ENCODE results near the gene GNAS. TPM values are rescaled to one million over a fixed set of nuclear protein-coding genes. Genes with fewer than 3 reads are reported as not detected.

GNAS gene
- total and polyA plus RNA-seq, 4 donors: 115 to 360 (median 277) TPM

GRCh38 chr20:58905236-58905635 is 52.7 kb downstream of the GNAS start:
- DNase-seq (ENCODE audit: low spot score): no peak
- H3K27ac ChIP-seq (ENCODE audit: low read depth in 1 of 2, low read length in 2 of 2): no peak overlapping the region
- H3K4me1 ChIP-seq (ENCODE audit: control insufficient read depth in 4 of 4, insufficient read depth in 4 of 4, low read length in 3 of 4): peaks cover 0 to 6% (median 3%) of the 10 kb centered on the region in 4 donors
- 95% methylated on average over 6 of the region's 6 CpGs for WGBS
- H3K27me3 ChIP-seq (ENCODE audit: control insufficient read depth in 4 of 4, insufficient read depth in 4 of 4, low read length in 3 of 4): no peaks in the 10 kb centered on the region
- H3K9ac ChIP-seq (ENCODE audit: low read depth in 1 of 2, low read length in 2 of 2): no peak overlapping the region
- no peak overlapping the region for H3K4me3 ChIP-seq (ENCODE audit: low read depth in 1 of 3, low read length in 3 of 3)
- no peaks in the 10 kb centered on the region for H3K9me3 ChIP-seq (ENCODE audit: control insufficient read depth in 4 of 4, low read length in 3 of 4)
- no peak for TF ChIP-seq EGR1 (IDR thresholded peaks at IDR 0.05; ENCODE audit: low read depth in 2 of 2)
- no peak for TF ChIP-seq HNF4A (conservative IDR thresholded peaks at IDR 0.05)
- TF ChIP-seq YY1 (IDR thresholded peaks at IDR 0.05): no peak
- no peak for TF ChIP-seq TAF1 (conservative IDR thresholded peaks at IDR 0.05)
- TF ChIP-seq NR2F2 (IDR thresholded peaks at IDR 0.05): no peak
- no peak for TF ChIP-seq RXRA (IDR thresholded peaks at IDR 0.05)
- peaks cover 13 to 54% (median 47%) of the 10 kb centered on the region in 4 donors for H3K36me3 ChIP-seq (ENCODE audit: control insufficient read depth in 4 of 4, insufficient read depth in 3 of 4, low read depth in 1 of 4, low read length in 3 of 4)

- no peaks in the 10 kb centered on the region for H3K27me3 ChIP-seq (ENCODE audit: control insufficient read depth in 4 of 4, insufficient read depth in 4 of 4, low read length in 3 of 4)
- no peak overlapping the region for H3K9ac ChIP-seq (ENCODE audit: low read depth in 1 of 2, low read length in 2 of 2)
- 97% methylated on average over 5 of the region's 5 CpGs for WGBS
- H3K27ac ChIP-seq (ENCODE audit: low read depth in 1 of 2, low read length in 2 of 2): no peak overlapping the region
- H3K9me3 ChIP-seq (ENCODE audit: control insufficient read depth in 4 of 4, low read length in 3 of 4): no peaks in the 10 kb centered on the region
- DNase-seq (ENCODE audit: low spot score): no peak
- no peak overlapping the region for H3K4me3 ChIP-seq (ENCODE audit: low read depth in 1 of 3, low read length in 3 of 3)
- H3K36me3 ChIP-seq (ENCODE audit: control insufficient read depth in 4 of 4, insufficient read depth in 3 of 4, low read depth in 1 of 4, low read length in 3 of 4): peaks cover 18 to 62% (median 55%) of the 10 kb centered on the region in 4 donors
- peaks cover 0 to 6% (median 3%) of the 10 kb centered on the region in 4 donors for H3K4me1 ChIP-seq (ENCODE audit: control insufficient read depth in 4 of 4, insufficient read depth in 4 of 4, low read length in 3 of 4)
- TF ChIP-seq HNF4G (IDR thresholded peaks at IDR 0.05) (no peak), FOXA1 (IDR thresholded peaks at IDR 0.05) (no peak), SP1 (IDR thresholded peaks at IDR 0.05) (no peak), NR2F2 (IDR thresholded peaks at IDR 0.05) (no peak), RXRA (IDR thresholded peaks at IDR 0.05) (no peak), EGR1 (IDR thresholded peaks at IDR 0.05; ENCODE audit: low read depth in 2 of 2) (no peak), JUND (IDR thresholded peaks at IDR 0.05) (no peak), REST (IDR thresholded peaks at IDR 0.05) (no peak), ZBTB33 (IDR thresholded peaks at IDR 0.05) (no peak), TAF1 (conservative IDR thresholded peaks at IDR 0.05) (no peak), ATF3 (IDR thresholded peaks at IDR 0.05) (no peak), GABPA (IDR thresholded peaks at IDR 0.05 in 1 of 2, conservative IDR thresholded peaks at IDR 0.05 in 1 of 2) (no peak), YY1 (IDR thresholded peaks at IDR 0.05) (no peak), CTCF (IDR thresholded peaks at IDR 0.05; ENCODE audit: low read depth, low read length, missing input control) (no peak), MAX (IDR thresholded peaks at IDR 0.05) (no peak), FOXA2 (IDR thresholded peaks at IDR 0.05) (no peak), RAD21 (IDR thresholded peaks at IDR 0.05) (no peak)
These were observed 53.6 kb downstream of the GNAS start for GRCh38 chr20:58906111-58906510.

All from liver (tissue), 9 donors.